NCI-H1105 treated with DMSO at 0.1 percent for 48 hours (cell line): ENCODE results near the gene KMO.

Source experiments
- DNase-seq: peaks from one replicate; lab custom pipeline; 2025; lab: John Stamatoyannopoulos, UW

The KMO gene

DNA sequence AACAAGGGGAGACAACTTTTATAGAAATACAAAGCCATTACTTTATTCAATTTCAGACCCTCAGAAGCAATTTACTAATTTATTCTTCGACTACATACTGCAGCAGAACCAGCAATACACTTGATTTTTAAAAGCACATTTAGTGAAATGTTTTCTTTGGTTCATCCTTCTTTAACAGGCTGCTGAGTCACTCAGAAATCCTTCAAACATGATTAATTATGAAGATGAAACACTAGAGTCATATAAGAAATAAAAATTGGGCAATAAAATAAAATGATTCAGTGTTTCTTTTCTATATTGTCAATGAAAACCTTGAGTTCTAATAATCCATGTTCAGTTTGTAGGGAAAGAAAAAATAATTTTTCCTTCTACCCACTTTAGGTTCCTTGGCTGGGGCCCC, 61.0 kb downstream of the KMO start:
- DNase-seq: no peak

GRCh38 chr1:241596633-241597032, 64.5 kb downstream of the KMO start:
- DNase-seq: no peak

DNA sequence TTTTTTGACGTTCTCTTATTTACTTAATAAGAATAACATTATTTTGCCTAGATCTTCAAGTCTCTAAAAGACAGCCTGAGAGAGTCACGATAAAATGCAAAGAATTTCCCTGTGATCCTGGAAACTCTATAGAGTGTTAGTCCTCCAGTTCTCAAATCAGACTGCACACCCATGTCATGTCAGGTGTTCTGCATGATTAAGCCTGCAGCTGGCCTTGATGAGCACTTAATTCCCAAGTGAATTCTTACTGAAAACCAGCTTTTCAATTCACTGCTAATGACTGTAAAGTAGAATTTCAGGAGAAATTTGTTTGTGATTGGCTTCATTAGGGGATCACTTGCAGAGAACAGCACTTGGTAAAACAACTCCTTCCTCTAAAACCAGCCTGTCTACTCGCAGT, 66.1 kb downstream of the KMO start:
- DNase-seq: peak; percentile 47

DNA sequence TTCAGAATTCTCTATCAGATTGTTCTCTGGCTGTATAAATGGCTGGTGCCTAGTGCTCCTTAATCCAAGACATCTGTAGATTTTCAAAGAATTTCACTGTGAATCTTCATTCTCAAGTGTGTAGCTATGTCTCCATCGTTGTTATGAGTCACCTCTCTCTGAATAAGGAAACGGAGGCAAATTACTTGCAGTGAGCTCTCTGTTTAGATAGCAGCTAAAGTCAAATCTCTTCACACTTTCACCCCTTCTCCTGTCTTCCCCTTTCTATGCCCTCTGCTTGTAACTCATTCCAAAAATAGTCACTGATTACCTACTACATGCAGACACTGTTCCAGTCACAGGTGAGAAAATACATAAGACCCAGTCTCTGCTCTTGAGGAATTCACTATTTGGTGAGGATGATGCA, 68.3 kb downstream of the KMO start:
- no peak for DNase-seq

DNA sequence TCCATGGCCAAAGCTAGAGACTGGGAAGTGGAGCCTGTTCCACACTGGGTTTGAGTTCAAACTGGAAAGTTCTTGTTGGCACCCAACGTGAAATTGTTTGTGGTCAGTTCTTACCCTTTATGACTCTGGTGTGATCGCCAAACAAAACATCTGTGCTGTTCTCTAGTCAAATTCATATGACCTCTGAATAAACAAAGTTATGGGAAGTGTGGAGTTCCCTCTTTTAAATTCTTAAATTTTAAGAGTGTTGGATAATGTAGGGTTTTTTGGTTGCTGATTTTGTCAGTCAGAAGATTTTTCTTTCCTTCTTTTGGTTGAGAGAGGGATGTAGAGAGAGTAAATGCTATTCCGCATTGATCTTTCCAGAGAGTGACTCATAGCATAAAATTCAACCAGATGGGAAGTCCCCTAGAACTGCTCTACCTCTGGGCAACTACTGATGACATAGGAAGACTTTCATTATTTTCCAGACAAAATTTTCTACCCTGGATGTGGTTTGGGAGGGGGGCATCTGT, 71.6 kb downstream of the KMO start:
- no peak for DNase-seq

DNA sequence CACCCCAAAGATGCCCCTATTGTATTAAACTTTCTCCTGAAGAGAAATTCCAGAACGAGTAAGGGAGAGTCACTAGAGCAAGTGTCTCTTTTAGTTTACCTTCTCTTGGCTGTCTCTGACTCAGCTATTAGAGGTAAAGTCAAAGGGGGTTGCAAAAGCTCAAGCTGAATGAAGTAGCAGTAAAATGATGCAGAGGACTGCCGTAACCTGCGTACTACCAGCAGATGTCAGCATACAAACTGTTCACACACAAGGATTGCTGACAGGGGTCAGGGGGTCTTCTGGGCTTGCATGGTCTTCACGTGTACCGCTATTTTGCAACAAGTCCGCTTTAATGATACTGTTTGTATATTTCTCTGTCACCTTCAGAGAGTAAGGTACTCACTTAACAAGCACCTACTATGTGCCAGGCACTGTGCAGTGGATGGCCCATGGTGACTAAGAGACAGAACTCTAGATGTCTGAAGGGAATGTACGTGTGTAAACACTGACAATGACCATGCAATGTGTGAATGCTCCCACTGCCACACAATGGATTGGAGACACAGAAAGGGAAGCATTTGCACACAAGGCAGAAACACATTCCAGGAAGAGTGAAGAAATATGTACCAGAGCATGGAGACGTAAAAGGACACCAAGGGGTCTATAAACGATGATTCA, 73.1 kb downstream of the KMO start:
- DNase-seq: no peak

DNA sequence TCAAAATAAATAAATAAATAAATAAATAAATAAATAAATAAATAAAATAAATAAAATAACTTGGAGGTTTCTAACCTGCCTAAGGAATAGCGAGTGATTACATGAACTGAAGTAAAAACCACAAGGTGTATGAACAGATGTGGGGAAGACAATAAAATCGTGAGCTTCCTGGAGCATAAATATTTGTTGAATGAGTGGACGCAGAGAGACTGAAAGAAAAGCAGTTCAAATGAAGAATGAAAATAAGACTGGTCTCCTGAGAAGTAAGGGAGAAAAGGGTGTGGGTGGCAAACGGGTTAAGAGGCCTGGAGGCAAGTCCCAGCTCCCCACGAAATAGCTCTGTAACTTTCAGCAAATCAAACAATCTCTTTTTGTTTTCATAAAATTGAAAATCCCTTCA, 74.4 kb downstream of the KMO start:
- DNase-seq: no peak

DNA sequence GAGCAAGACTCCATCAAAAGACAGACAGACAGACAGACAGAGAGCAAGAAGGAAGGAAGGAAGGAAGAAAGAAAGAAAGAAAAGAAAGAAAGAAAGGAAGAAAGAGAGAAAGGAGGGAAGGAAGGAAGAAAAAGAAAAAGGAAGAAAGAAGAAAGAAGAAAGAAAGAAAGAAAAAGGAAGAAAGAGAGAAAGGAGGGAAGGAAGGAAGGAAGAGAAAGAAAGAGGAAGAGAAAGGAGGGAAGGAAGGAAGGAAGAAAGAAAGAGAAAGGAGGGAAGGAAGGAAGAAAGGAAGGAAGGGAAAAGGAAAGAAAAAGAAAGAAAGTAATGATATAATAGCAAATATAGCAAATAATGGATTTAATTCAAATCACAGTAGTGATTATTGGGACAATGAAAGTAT, 75.3 kb downstream of the KMO start:
- no peak for DNase-seq

DNA sequence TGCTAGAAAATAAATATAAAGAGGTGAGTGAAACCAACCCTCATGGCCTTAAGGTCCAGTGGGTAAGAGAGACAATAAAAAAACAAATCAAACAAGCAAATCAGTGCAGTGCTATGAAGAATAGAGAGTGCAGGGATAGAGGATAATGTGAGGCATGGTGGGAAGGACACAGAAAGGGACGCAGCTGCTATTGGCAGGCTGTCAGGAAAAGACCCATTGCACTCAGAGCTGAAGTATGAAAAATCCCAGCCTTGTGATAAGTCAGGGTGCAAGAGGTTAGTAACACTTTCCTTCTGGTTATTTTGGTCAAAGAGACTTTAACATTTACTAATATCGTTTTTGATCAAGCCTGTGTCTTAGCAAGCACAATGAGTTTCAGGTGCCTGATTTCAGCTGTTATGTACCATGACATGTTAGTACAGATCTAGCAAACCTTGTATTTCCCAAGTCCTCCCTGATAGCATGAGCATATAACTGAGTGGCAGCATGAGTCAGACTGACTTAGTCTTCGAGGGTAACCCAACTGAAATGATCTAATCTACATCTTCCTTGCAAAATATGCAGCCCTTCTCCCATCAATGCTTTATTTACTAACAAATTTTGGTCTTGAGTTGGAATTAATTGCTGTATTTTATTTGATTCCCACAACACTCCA, 76.3 kb downstream of the KMO start:
- DNase-seq: no peak

DNA sequence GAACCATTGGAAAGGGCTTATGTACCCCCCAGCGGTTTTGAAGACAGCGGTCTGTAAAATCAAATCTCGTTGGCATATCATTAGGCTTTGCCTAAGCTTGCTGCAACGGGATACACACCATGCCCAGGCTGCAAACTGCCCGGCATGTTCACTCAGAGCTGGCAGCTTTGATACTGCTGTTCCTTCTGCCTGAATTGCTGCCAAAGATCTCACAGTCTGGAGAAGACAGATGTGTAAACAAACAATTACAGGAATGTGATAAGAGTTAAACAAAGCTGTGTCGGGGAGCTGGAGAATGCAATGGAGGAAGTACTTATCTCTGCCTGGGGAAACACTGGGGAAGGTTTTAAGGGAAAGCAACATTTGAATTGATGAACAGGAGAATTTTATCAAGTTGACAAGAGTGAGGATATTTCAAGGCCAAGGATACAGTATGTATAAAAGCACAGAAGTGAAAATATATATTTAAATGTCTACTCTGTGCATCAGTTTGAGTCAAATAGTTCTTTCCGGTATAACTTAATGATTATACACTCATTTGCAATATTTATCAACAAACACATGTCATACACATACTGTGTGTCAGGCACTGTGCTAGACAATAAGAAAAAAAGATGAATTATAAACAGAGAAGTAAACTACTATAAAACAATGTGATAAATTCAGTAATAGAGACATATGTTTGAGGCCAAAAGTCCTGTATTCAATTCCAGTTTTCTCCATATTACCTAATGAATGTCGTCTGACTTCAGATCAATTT, 78.1 kb downstream of the KMO start:
- DNase-seq: peak; percentile 83

- DNase-seq: peak; percentile 32
These were observed 78.9 kb downstream of the KMO start for GRCh38 chr1:241611063-241611462.

DNA sequence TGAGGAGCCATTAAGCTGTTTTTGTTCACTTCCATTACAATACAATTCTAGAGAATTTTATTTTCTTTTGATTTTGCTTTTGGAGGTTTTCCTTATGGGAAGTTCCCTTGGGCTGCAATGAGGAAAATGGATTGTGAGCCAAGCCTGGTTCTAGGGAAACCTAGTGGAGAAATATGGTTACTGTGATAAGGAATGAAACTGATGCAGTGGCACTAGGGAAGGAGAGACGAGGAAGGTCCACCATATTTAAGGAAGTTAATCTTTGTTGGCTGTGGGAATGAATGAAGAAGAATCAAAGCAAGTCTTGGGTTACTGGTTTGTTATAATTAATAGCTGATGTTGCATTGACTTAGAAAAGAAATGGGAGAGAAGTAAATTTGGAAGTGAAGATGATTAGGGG, 79.6 kb downstream of the KMO start:
- DNase-seq: no peak

DNA sequence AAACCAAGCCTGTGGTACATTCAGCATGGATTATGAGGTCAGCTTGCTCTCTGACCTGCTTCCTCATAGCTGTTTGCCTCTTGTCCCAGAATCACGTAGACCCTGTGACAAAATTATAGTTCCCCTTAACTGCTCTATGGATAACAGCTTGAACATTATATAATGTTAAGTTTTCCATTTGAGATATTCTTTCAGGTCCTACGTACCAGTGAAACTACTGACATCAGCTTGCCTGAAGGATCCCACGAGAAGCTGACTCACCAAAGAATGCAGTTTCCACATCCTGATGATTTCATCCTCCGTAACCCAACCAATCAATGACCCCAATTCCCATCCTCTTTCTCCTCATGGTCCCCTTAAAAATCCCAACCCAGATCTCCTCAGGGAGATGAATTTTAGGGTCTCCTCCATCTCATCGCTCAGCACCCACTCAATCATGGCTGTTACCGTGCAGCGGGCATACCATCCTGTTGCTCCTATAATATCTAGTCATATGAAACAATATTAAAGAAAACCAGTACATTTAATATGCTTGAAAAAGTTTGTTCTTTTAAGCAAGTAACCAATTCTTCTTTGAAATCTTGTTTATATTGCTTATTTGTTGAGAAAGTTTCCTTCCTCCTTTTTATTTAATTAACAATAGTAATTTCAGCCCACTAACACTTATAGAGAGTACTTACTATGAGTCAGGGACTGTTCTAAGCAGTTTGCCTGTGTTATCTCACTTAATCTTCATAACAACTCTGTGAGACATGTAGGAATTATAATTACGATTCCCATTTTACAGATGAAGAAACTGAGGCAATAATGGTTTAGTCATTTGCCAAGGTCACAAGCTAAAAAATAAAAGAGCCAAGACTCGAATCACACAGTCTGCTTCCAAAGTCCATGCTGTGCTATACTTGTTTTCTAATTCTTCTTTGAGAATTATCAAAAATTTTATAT, 80.6 kb downstream of the KMO start:
- no peak for DNase-seq

DNA sequence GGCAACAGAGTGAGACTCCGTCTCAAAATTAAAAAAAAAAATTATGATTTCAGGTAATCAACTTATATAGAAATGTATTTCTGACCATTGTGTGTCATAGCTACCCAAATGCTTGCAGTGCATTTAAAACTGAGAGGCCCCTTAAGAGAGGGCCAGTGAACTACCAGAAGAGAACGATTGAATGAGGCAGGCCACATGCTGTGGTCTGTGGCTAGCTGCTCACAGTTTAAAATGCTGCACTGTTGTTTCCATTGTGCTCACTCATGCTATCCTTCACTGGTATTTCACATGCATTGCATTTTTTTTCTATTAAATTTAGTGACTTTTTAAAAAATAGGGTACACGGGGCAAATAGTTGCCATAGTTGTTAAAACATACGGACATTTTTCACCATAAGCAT, 82.0 kb downstream of the KMO start:
- DNase-seq: no peak

DNA sequence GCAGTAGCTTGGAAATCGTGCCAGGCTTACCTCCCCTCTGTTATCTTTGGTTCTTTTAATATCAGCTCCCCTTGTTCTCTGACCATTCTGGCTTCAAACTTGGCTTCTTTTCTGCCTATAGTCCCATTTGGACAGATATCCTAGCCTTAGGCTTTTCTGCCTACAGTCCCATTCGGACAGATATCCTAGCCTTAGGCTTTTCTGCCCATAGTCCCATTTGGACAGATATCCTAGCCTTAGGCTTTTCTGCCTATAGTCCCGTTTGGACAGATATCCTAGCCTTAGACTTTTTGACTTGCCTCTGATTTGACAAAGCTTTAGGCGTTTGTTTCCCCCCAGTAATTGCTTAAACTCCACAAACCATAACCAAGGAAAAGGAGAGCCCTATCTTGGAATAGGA, 82.4 kb downstream of the KMO start:
- DNase-seq: no peak

DNA sequence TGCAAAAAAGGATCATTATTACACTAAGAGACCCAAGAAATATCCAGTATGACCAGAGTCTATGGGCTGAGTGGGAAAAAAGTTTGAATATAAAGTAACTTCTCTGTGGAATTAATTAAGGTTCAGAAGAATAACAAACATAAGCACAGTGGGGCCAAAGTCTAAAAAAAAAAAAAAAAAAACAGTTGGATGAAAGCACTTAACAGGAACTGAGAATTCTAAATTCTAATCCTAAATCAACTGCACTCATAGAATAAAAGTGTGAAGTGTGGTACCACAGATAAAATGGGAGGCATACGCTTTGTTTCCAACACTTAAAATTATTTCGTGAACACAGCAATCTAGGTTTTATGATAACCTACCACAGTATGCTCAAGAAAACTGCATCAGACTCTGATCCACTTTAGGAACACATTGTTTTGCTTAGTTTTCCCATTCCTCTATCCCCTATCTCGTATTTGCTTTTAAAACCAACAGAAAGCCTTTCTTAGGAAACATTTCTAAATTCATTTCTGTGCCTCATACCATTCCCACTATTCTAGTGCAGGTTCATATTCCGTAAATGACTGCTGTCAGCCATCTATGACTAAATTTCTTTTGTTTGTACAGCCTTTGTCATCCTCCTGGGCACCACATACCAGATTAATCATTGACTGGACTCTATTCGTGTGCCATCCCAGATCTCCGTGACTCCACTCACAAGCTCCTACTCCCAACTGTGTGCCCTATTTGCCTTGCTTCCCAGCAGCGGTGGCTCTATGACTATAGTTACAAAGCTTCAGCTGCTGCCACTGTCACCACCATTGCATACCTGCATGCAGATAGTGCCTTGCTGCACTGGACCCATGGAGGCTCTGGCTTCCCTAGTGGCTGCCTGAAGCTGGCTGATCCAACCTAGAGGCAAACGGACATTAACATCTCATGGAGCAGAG, 83.1 kb downstream of the KMO start:
- DNase-seq: no peak

GRCh38 chr1:241617426-241617825, 85.2 kb downstream of the KMO start:
- DNase-seq: no peak

- no peak for DNase-seq
These were observed 90.5 kb downstream of the KMO start for GRCh38 chr1:241622669-241623068.

DNA sequence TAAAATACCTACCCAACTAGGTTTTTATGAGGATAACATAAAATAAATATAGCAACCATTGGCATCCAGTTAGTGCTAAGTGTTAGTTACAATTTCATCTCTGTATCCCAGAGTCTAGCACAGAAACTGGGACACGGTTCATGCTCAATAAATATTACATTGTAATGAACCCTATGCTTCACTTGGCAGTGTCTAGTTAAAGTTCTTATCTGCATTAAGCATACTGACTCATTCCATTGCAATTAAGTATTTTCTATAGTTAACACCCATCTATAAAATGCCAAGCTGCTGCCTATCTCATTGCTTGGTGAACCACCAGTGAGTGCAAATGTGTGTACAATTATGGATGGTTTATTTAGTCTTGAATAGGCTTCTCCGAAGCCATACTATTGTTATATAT, 92.8 kb downstream of the KMO start:
- no peak for DNase-seq

DNA sequence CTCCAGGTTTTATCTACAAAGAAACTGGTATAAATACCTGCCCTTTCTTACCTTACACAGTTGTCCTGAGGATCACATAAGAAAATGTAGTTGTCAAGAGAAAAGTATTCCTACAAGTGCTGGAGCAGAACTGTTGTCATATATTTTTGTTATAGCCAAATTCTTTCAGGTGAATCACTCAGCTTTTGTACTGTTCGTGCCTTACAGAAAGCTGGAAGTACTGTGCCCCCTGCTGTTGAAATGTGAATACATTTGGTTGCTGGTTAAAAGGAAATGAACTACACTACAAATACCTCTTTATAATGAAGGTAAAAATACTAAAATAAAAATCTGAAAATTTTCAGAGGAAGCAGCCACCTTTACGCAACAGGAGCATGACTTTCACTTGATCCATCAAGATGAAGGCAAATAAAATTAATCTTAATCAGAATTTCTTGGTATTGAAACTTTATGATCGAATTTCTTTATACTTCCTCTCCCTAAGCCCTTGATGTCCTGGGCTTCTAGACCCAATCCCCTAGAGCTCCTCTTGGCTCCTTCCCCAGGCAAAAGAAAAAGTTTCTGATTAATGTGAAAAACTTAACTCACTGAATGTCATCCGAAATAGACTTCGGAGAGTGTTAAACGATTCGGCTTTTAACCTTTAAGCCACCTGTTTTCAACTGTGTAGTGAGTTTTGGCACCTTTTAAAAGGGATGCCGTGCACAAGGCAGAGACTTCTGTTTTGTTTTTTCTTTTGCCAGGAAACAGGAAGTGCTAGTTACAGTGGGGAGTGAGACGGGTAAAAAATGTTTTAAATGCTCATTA, 95.5 kb downstream of the KMO start:
- peak; percentile 16 for DNase-seq
